Mesenchymal stem cell (in vitro differentiated cells and primary cell): Measurements from ENCODE around the gene MTCL1.

ENCODE experiments used
- DNase-seq: peaks from one replicate; pipeline ENCODE4 v3.0.0-alpha.2; 2013
- H2AFZ ChIP-seq: one replicate; pipeline ENCODE4 v1.6.1; 2013; ENCODE audit warnings: low read depth, mild to moderate bottlenecking, control low read depth, inconsistent platforms, low read length, moderate library complexity
- H2AK5ac ChIP-seq: 2 replicates; pipeline ENCODE4 v1.6.1; 2013; ENCODE audit warnings: low read length, moderate library complexity, mild to moderate bottlenecking, inconsistent platforms; ENCODE audit not compliant: severe bottlenecking
- H2BK120ac ChIP-seq: one replicate; pipeline ENCODE4 v1.6.1; 2013; ENCODE audit warnings: low read depth, mild to moderate bottlenecking, inconsistent platforms, low read length, moderate library complexity
- H2BK12ac ChIP-seq, 2 experiments: one replicate each; pipeline ENCODE4 v1.6.1; 2013; ENCODE audit warnings: inconsistent platforms in 2 of 2, low read length in 2 of 2, mild to moderate bottlenecking in 2 of 2, moderate library complexity in 2 of 2, control low read depth in 1 of 2
- H2BK15ac ChIP-seq: one replicate; pipeline ENCODE4 v1.6.1; 2013; ENCODE audit warnings: mild to moderate bottlenecking, low read depth, inconsistent platforms; ENCODE audit not compliant: poor library complexity, severe bottlenecking
- H2BK5ac ChIP-seq: 2 replicates; pipeline ENCODE4 v1.6.1; 2013; ENCODE audit warnings: low read depth, mild to moderate bottlenecking, low read length, control low read depth, inconsistent platforms; ENCODE audit not compliant: poor library complexity, severe bottlenecking
- H3K14ac ChIP-seq, 2 experiments: one replicate each; pipeline ENCODE4 v1.6.1; 2013; ENCODE audit warnings: inconsistent platforms in 2 of 2, low read length in 2 of 2, control low read depth in 1 of 2, mild to moderate bottlenecking in 1 of 2, moderate library complexity in 1 of 2
- H3K18ac ChIP-seq, 2 experiments: one replicate each; pipeline ENCODE4 v1.6.1; 2013; ENCODE audit warnings: inconsistent platforms in 2 of 2, low read length in 2 of 2, control low read depth in 1 of 2, low read depth in 1 of 2, mild to moderate bottlenecking in 1 of 2
- H3K23ac ChIP-seq, 2 experiments: one replicate each; pipeline ENCODE4 v1.6.1; 2013; ENCODE audit warnings: inconsistent platforms in 2 of 2, low read length in 2 of 2, mild to moderate bottlenecking in 2 of 2, moderate library complexity in 2 of 2, control low read depth in 1 of 2
- H3K27ac ChIP-seq: 2 replicates; pipeline ENCODE4 v1.5.1; 2013; ENCODE audit warnings: mild to moderate bottlenecking, moderate library complexity, low read length, control low read depth, inconsistent platforms; ENCODE audit not compliant: poor library complexity, severe bottlenecking
- H3K27me3 ChIP-seq, 2 experiments: 2 replicates each; pipeline versions ENCODE4 v1.6.1 to v1.7.0; 2013; ENCODE audit warnings: low read length in 2 of 2, mild to moderate bottlenecking in 2 of 2, moderate library complexity in 2 of 2, control low read depth in 1 of 2, inconsistent platforms in 1 of 2; ENCODE audit not compliant: control insufficient read depth in 1 of 2, insufficient read depth in 1 of 2
- H3K36me3 ChIP-seq, 2 experiments: 2 replicates each; pipeline versions ENCODE4 v1.6.1 to v1.7.0; 2013; ENCODE audit warnings: low read length in 2 of 2, control low read depth in 1 of 2, inconsistent platforms in 1 of 2, low read depth in 1 of 2, mild to moderate bottlenecking in 1 of 2; ENCODE audit not compliant: insufficient read depth in 2 of 2, control insufficient read depth in 1 of 2
- H3K4ac ChIP-seq, 2 experiments: one replicate each; pipeline ENCODE4 v1.6.1; 2013; ENCODE audit warnings: inconsistent platforms in 2 of 2, low read length in 2 of 2, mild to moderate bottlenecking in 2 of 2, moderate library complexity in 2 of 2, control low read depth in 1 of 2, low read depth in 1 of 2
- H3K4me1 ChIP-seq: 2 replicates; pipeline ENCODE4 v1.6.1; 2013; ENCODE audit warnings: low read depth, low read length, control low read depth; ENCODE audit not compliant: control insufficient read depth, insufficient read depth
- H3K4me2 ChIP-seq: 2 replicates; pipeline ENCODE4 v1.6.1; 2013; ENCODE audit warnings: low read length, mild to moderate bottlenecking, inconsistent platforms; ENCODE audit not compliant: poor library complexity, severe bottlenecking
- H3K4me3 ChIP-seq, 2 experiments: 2 replicates each; pipeline versions ENCODE4 v1.5.1 to v1.7.0; 2013; ENCODE audit warnings: low read length in 2 of 2, mild to moderate bottlenecking in 2 of 2, control low read depth in 1 of 2, low read depth in 1 of 2; ENCODE audit not compliant: insufficient read depth in 1 of 2
- H3K79me1 ChIP-seq: replicated peaks from 2 replicates; pipeline ENCODE4 v1.6.1; 2013; ENCODE audit warnings: mild to moderate bottlenecking, control low read depth, low read length, inconsistent platforms; ENCODE audit not compliant: poor library complexity, severe bottlenecking
- H3K9ac ChIP-seq: 2 replicates; pipeline ENCODE4 v1.7.0; 2013; ENCODE audit warnings: mild to moderate bottlenecking, low read length, moderate library complexity
- H3K9me3 ChIP-seq: 2 replicates; pipeline ENCODE4 v1.7.0; 2013; ENCODE audit warnings: mild to moderate bottlenecking, low read length; ENCODE audit not compliant: control insufficient read depth
- H4K8ac ChIP-seq: one replicate; pipeline ENCODE4 v1.6.1; 2013; ENCODE audit warnings: inconsistent platforms, mild to moderate bottlenecking, low read length, moderate library complexity
- H4K91ac ChIP-seq: one replicate; pipeline ENCODE4 v1.6.1; 2013; ENCODE audit warnings: mild to moderate bottlenecking, low read length, inconsistent platforms
- WGBS: methylation state at CpG from one replicate; pipeline ENCODE4 v1.1.7; 2013; ENCODE audit warnings: mixed read lengths; 5-methylcytosine and 5-hydroxymethylcytosine counted together

The MTCL1 gene

GRCh38 chr18:8767340-8767739, 62.0 kb downstream of the MTCL1 start:
- WGBS: 100% methylated on average over 3 of the region's 4 CpGs

GRCh38 chr18:8769509-8770095, 64.2 kb downstream of the MTCL1 start:
- 93% methylated on average over 3 of the region's 3 CpGs for WGBS
- H3K14ac ChIP-seq: no peak overlapping the region
- no peak overlapping the region for H3K4me2 ChIP-seq
- peaks cover 34 to 54% of the 10 kb centered on the region in 2 experiments for H3K36me3 ChIP-seq
- H2AK5ac ChIP-seq: peak overlapping the region; percentile 61
- no peak overlapping the region for H3K27ac ChIP-seq
- H3K18ac ChIP-seq: no peak overlapping the region
- no peak overlapping the region for H2AFZ ChIP-seq
- no peak overlapping the region for H4K91ac ChIP-seq
- H4K8ac ChIP-seq: no peak overlapping the region
- no peaks in the 10 kb centered on the region for H3K27me3 ChIP-seq
- no peak overlapping the region for H3K4me3 ChIP-seq
- H3K23ac ChIP-seq: no peak overlapping the region
- no peak overlapping the region for H3K9ac ChIP-seq
- no peak overlapping the region for H2BK15ac ChIP-seq
- DNase-seq: no peak
- no peak overlapping the region for H3K4ac ChIP-seq
- H2BK5ac ChIP-seq: no peak overlapping the region
- H3K4me1 ChIP-seq: peaks cover 22% of the 10 kb centered on the region
- H2BK120ac ChIP-seq: no peak overlapping the region
- no peak overlapping the region for H2BK12ac ChIP-seq
- no peaks in the 10 kb centered on the region for H3K9me3 ChIP-seq
- peaks cover 1% of the 10 kb centered on the region for H3K79me1 ChIP-seq

More at GRCh38 chr18:8767340-8767739, 62.0 kb downstream of the MTCL1 start:
- Histone ChIP-seq H3K9me3 (no peaks in the 10 kb centered on the region), H3K23ac (no peak overlapping the region), H3K4me3 (no peak overlapping the region), H2BK12ac (peak overlapping the region in 1 of 2 experiments; percentile 24), H3K4me2 (no peak overlapping the region), H2BK5ac (no peak overlapping the region), H3K4me1 (peaks cover 23% of the 10 kb centered on the region), H4K91ac (no peak overlapping the region), H2AFZ (no peak overlapping the region), H3K14ac (peak overlapping the region in 1 of 2 experiments; percentile 49), H2BK15ac (no peak overlapping the region), H3K36me3 (peaks cover 39 to 64% of the 10 kb centered on the region in 2 experiments), H2AK5ac (no peak overlapping the region), H3K79me1 (peaks cover 1% of the 10 kb centered on the region), H3K18ac (no peak overlapping the region), H3K27me3 (no peaks in the 10 kb centered on the region), H3K27ac (no peak overlapping the region), H3K4ac (no peak overlapping the region), H2BK120ac (no peak overlapping the region), H3K9ac (no peak overlapping the region), H4K8ac (no peak overlapping the region)
- DNase-seq: no peak

GRCh38 chr18:8770657-8771056, 65.3 kb downstream of the MTCL1 start:
- H2AFZ ChIP-seq: no peak overlapping the region
- H3K9ac ChIP-seq: no peak overlapping the region
- H2AK5ac ChIP-seq: no peak overlapping the region
- H2BK5ac ChIP-seq: no peak overlapping the region
- no peak for DNase-seq
- H3K14ac ChIP-seq: no peak overlapping the region
- no peak overlapping the region for H4K8ac ChIP-seq
- H3K4me1 ChIP-seq: peaks cover 21% of the 10 kb centered on the region
- WGBS: no CpG with 5 or more reads among the region's 1 CpG
- no peak overlapping the region for H4K91ac ChIP-seq
- H3K4me2 ChIP-seq: no peak overlapping the region
- H2BK120ac ChIP-seq: no peak overlapping the region
- no peaks in the 10 kb centered on the region for H3K27me3 ChIP-seq
- no peak overlapping the region for H3K4ac ChIP-seq
- H3K27ac ChIP-seq: no peak overlapping the region
- H3K79me1 ChIP-seq: peaks cover 4% of the 10 kb centered on the region
- H2BK12ac ChIP-seq: no peak overlapping the region
- H3K23ac ChIP-seq: no peak overlapping the region
- H3K36me3 ChIP-seq: peaks cover 33 to 47% of the 10 kb centered on the region in 2 experiments
- H2BK15ac ChIP-seq: no peak overlapping the region
- no peak overlapping the region for H3K18ac ChIP-seq
- no peaks in the 10 kb centered on the region for H3K9me3 ChIP-seq
- H3K4me3 ChIP-seq: no peak overlapping the region

DNA sequence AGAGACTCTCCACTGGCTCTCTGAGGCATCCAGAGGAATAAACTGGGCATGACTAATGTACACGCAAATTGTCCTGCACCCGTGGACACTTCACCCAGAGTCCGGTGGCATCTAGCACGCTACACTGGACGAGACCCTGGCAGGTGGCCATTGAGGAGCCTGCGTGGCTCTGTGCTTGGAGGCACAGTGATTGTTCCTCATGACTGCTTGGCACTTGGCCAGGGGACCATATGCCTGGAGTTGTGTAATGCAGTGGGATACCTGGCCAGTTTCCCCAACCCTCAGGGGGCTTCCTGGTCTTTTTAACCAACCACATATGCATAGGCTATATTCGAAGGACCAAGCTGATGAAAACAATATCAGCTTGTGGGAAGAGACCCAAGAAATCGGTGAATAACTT, 66.6 kb downstream of the MTCL1 start:
- Histone ChIP-seq H2BK12ac (no peak overlapping the region), H3K4me1 (peaks cover 17% of the 10 kb centered on the region), H2BK15ac (no peak overlapping the region), H3K79me1 (peaks cover 8% of the 10 kb centered on the region), H2AK5ac (peak overlapping the region; percentile 93), H3K36me3 (peaks cover 27 to 52% of the 10 kb centered on the region in 2 experiments), H3K23ac (no peak overlapping the region), H3K9ac (peak overlapping the region; percentile 9), H2BK120ac (no peak overlapping the region), H3K27me3 (no peaks in the 10 kb centered on the region), H4K8ac (no peak overlapping the region), H3K4ac (no peak overlapping the region), H3K14ac (no peak overlapping the region), H4K91ac (no peak overlapping the region), H3K4me3 (no peak overlapping the region), H3K9me3 (no peaks in the 10 kb centered on the region), H3K4me2 (no peak overlapping the region), H2BK5ac (no peak overlapping the region), H3K27ac (no peak overlapping the region), H3K18ac (peak overlapping the region in 1 of 2 experiments; percentile 13), H2AFZ (no peak overlapping the region)
- no peak for DNase-seq
- WGBS: 92% methylated on average over 8 of the region's 8 CpGs
